ENCODE data around the gene KCNB1.

The KCNB1 gene

DNA sequence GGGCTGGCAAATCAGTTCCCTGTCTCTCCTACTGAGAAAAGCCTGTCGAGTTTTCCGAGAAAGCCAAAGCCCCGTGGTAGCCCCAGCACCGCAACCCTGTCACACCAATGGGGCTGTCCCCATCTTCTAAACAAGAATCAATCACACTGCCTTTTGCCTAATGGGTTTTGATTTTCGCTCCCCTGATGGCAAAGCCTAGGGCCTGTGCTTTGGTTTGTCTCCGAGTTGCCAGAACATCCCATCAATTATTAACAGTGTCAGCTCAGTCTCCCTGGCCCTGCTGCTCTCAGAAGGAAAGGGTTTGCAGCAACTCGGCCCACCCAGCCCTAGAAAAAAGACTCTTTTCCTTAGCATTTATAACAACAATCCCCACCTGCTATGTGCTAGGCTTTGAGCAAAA lies 4.2 kb downstream of the KCNB1 start:
- H3K27me3 ChIP-seq (ENCODE audit: insufficient read depth, poor library complexity, severe bottlenecking), result peaks cover 4% of the 10 kb centered on the region
- TF ChIP-seq POLR2AphosphoS5 (IDR thresholded peaks at IDR 0.05; ENCODE audit: low read depth) (no peak), GABPA (IDR thresholded peaks at IDR 0.05; ENCODE audit: low read depth) (no peak), SPI1 (IDR thresholded peaks at IDR 0.05; ENCODE audit: borderline replicate concordance, low read depth) (no peak)
- TF ChIP-seq, protein P1, sequence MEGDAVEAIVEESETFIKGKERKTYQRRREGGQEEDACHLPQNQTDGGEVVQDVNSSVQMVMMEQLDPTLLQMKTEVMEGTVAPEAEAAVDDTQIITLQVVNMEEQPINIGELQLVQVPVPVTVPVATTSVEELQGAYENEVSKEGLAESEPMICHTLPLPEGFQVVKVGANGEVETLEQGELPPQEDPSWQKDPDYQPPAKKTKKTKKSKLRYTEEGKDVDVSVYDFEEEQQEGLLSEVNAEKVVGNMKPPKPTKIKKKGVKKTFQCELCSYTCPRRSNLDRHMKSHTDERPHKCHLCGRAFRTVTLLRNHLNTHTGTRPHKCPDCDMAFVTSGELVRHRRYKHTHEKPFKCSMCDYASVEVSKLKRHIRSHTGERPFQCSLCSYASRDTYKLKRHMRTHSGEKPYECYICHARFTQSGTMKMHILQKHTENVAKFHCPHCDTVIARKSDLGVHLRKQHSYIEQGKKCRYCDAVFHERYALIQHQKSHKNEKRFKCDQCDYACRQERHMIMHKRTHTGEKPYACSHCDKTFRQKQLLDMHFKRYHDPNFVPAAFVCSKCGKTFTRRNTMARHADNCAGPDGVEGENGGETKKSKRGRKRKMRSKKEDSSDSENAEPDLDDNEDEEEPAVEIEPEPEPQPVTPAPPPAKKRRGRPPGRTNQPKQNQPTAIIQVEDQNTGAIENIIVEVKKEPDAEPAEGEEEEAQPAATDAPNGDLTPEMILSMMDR (IDR thresholded peaks at IDR 0.05; ENCODE audit: insufficient read depth, low read length), result no peak
- TF ChIP-seq, protein P2, sequence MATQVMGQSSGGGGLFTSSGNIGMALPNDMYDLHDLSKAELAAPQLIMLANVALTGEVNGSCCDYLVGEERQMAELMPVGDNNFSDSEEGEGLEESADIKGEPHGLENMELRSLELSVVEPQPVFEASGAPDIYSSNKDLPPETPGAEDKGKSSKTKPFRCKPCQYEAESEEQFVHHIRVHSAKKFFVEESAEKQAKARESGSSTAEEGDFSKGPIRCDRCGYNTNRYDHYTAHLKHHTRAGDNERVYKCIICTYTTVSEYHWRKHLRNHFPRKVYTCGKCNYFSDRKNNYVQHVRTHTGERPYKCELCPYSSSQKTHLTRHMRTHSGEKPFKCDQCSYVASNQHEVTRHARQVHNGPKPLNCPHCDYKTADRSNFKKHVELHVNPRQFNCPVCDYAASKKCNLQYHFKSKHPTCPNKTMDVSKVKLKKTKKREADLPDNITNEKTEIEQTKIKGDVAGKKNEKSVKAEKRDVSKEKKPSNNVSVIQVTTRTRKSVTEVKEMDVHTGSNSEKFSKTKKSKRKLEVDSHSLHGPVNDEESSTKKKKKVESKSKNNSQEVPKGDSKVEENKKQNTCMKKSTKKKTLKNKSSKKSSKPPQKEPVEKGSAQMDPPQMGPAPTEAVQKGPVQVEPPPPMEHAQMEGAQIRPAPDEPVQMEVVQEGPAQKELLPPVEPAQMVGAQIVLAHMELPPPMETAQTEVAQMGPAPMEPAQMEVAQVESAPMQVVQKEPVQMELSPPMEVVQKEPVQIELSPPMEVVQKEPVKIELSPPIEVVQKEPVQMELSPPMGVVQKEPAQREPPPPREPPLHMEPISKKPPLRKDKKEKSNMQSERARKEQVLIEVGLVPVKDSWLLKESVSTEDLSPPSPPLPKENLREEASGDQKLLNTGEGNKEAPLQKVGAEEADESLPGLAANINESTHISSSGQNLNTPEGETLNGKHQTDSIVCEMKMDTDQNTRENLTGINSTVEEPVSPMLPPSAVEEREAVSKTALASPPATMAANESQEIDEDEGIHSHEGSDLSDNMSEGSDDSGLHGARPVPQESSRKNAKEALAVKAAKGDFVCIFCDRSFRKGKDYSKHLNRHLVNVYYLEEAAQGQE (IDR thresholded peaks at IDR 0.05; ENCODE audit: insufficient replicate concordance, low read depth), result no peak
- DNase-seq (ENCODE audit: low read depth in 1 of 2, low spot score in 1 of 2), result no peak
- H3K27ac ChIP-seq (replicated peaks), result no peak overlapping the region
- H3K4me3 ChIP-seq (replicated peaks; ENCODE audit: insufficient read depth, low read length), result no peak overlapping the region

DNA sequence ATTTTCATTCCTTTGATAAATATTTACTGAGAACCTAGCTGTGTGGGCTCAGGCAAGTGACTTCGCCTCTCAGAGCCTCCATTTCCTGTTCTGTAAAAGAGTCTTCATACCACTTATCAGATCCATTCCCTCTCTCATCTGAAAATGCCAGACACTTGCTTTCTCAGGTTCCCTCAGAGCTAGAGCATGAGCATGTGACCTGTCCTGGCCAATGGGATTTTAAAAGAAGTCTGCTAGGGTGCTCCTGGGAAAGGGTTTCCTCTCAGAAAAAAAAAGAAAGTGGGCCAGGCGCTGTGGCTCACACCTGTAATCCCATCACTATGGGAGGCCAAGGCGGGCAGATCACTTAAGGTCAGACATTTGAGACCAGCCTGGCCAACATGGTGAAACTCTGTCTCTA lies 5.3 kb downstream of the KCNB1 start:
- no peaks in the 10 kb centered on the region for H3K27me3 ChIP-seq (ENCODE audit: insufficient read depth, poor library complexity, severe bottlenecking)
- no peak for TF ChIP-seq GABPA (IDR thresholded peaks at IDR 0.05; ENCODE audit: low read depth)
- TF ChIP-seq POLR2AphosphoS5 (IDR thresholded peaks at IDR 0.05; ENCODE audit: low read depth), result no peak
- TF ChIP-seq, protein P2 (IDR thresholded peaks at IDR 0.05; ENCODE audit: insufficient replicate concordance, low read depth), result no peak
- no peak overlapping the region for H3K4me3 ChIP-seq (replicated peaks; ENCODE audit: insufficient read depth, low read length)
- DNase-seq (ENCODE audit: low read depth in 1 of 2, low spot score in 1 of 2), result no peak
- no peak overlapping the region for H3K27ac ChIP-seq (replicated peaks)

DNA sequence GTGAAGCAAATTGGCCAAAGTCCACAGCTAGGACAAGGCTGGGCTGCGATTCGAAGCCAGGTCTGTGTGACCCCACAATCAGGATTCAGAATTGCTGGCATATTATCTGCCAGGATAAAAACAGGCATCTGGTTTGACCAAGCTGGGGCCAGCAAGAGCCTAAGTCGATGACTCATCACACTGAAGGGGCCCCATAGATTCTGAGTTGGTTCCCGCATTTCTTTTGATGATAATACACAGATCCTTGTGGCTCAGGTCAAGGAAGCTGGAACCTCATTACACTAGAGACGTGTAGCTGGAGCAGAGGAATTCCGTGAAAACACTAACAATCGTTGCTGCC lies 6.5 kb downstream of the KCNB1 start:
- Histone ChIP-seq H3K27ac (replicated peaks) (no peak overlapping the region), H3K4me3 (replicated peaks; ENCODE audit: insufficient read depth, low read length) (no peak overlapping the region), H3K27me3 (ENCODE audit: insufficient read depth, poor library complexity, severe bottlenecking) (no peaks in the 10 kb centered on the region)
- DNase-seq (ENCODE audit: low read depth in 1 of 2, low spot score in 1 of 2), result no peak
- TF ChIP-seq, protein P2 (IDR thresholded peaks at IDR 0.05; ENCODE audit: insufficient replicate concordance, low read depth), result no peak
- TF ChIP-seq, protein P1 (IDR thresholded peaks at IDR 0.05; ENCODE audit: insufficient read depth, low read length), result no peak
- no peak for TF ChIP-seq SPI1 (IDR thresholded peaks at IDR 0.05; ENCODE audit: borderline replicate concordance, low read depth)
- TF ChIP-seq POLR2AphosphoS5 (IDR thresholded peaks at IDR 0.05; ENCODE audit: low read depth), result no peak
- TF ChIP-seq GABPA (IDR thresholded peaks at IDR 0.05; ENCODE audit: low read depth), result no peak

Measured in HL-60 (cell line).